GM12801 (cell line): ENCODE results near the gene KSR2.

ENCODE experiments used
- CTCF ChIP-seq: IDR thresholded peaks from one replicate; pipeline ENCODE4 v1.5.1; 2011; ENCODE audit warnings: control low read depth; ENCODE audit not compliant: insufficient read length; ENCODE audit errors: extremely low read depth

KSR2 gene

GRCh38 chr12:117797202-117797601, 171.6 kb downstream of the KSR2 start:
- TF ChIP-seq CTCF = no peak

GRCh38 chr12:117792877-117793424, 175.8 kb downstream of the KSR2 start:
- TF ChIP-seq CTCF = no peak

- TF ChIP-seq CTCF = no peak
Measured at GRCh38 chr12:117792471-117792870, 176.3 kb downstream of the KSR2 start.

- TF ChIP-seq CTCF = no peak
Measured at GRCh38 chr12:117790948-117791347, 177.8 kb downstream of the KSR2 start.

GRCh38 chr12:117790198-117790597, 178.6 kb downstream of the KSR2 start:
- TF ChIP-seq CTCF = no peak

GRCh38 chr12:117789195-117789912, 179.4 kb downstream of the KSR2 start:
- no peak for TF ChIP-seq CTCF

- TF ChIP-seq CTCF = no peak
Measured at GRCh38 chr12:117778656-117779055, 190.1 kb downstream of the KSR2 start.
